HuH-7 (cell line): ENCODE results near the gene MYOF.
"Not testable (repeated sequence)": the region's sequence is repeated elsewhere in the genome, so short reads cannot be mapped to it uniquely, and the experiment has no call there.

Experiments
- DNase-seq: peaks from one replicate; pipeline ENCODE4 v3.0.0; 2011; ENCODE audit warnings: low spot score

The MYOF gene

GRCh38 chr10:93420944-93421825, 60.9 kb downstream of the MYOF start:
- DNase-seq, result no peak

DNA sequence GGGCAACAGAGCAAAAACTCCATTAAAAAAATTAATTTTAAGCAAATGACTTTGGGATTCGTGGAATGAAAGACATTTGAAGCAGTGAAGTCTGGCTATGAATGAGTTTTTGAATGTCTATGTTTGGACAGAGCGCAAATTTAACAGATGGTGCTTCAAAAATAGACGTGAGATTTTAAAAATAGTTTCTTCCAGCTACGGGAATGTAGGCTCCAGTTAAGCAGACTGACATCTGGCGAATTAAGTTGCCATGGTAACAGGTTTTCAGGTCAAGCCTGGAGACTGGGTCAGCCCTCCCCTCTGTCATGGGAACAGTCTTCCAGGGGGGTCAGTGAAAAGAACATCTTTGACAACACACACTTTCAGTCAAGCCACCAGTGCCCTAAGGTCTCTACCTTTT, 62.0 kb downstream of the MYOF start:
- DNase-seq, result no peak

DNA sequence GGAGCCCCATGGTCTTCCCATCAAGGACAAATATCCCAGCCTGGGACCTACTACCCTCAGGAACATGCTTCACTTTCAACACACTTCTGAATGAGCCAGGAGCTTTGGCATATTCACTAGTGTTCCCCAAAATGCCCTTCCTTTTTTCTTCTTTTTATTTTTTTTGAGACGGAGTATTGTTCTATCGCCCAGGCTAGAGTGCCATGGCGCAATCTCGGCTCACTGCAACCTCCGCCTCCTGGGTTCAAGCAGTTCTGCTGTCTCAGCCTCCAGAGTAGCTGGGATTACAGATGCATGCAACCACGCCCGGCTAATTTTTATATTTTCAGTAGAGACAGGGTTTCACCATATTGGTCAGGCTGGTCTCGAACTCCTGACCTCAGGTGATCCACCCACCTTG, 63.1 kb downstream of the MYOF start:
- not testable (repeated sequence) for DNase-seq

GRCh38 chr10:93417921-93418320, 64.2 kb downstream of the MYOF start:
- DNase-seq, result no peak

- no peak for DNase-seq
Measured at GRCh38 chr10:93417266-93417665, 64.9 kb downstream of the MYOF start.

DNA sequence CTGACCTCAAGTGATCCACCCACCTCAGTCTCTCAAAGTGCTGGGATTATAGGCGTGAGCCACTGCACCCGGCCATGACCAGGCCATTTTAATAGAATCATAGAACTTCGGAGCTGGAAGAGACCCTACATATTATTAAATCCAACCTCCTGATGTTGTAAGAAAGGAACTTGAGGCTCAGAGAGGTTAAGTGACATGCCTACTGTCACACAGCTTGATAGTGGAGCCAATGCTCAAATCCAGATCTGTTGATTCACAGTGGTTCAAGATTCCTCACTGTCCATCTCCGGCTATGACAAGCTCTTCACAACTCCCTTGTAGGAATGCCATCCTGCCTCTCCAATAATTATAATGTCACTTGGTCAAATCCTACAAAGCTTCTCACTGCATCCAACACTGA, 65.3 kb downstream of the MYOF start:
- DNase-seq, result no peak

DNA sequence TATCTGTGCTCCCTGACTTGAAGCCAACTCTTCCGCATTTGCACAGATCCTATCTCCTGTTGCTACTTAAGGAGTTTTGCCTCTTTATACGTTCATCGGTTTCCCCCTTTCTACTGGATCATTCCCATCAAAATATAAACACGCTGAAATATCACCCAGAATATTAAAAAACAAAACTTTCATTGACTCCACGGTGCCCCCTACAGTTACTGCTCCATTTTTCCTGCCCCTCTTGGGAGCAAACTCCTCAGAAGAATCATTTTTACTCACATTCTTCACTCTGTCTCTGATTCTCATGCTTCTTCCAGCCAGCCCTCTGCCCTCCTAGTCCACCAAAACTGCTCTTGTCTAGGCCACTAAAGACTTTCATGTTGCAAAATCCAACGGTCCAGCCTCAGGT, 66.4 kb downstream of the MYOF start:
- DNase-seq, result no peak

GRCh38 chr10:93413252-93413689, 68.9 kb downstream of the MYOF start:
- no peak for DNase-seq

DNA sequence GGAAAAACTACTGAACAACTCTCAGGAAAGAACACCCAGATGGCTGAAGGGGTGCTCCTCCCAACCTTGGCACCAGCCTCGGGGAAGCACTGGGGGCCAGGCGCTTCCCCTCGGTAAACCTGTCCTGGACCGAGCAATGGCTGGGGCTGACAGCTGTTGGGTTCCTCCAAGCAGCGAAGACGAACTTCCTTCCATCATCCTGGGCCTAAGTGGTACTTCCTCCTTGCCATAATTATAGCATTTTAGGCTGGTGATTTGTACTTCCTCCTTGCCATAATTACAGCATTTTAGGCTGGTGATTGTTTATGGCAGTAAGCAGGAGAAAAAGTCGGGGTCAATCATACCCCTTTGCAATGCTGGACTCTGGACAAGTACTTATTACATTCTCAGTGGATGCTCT, 69.3 kb downstream of the MYOF start:
- DNase-seq, result no peak

- no peak for DNase-seq
Measured at GRCh38 chr10:93410697-93411348, 71.3 kb downstream of the MYOF start.

DNA sequence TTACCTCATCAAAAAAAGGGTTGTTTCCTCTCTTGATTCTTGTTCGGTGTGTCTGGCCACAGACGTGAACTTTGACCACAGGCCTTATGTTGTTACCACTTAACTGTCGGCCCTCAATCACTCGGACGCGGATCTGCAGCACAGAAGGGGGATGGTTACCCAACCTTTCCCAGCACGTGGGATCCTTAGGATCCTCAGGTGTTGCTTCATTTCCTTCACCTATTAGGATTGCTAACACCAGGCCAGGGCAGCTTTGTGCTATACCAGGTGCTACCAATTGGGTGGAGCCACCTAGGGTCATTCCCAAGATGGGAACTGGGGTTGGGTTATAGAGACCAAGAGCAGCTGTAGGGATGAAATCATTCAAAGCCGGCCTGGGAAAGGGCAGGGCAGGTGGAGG, 73.4 kb downstream of the MYOF start:
- DNase-seq, result peak; percentile 32

- DNase-seq, result no peak
Measured at GRCh38 chr10:93406364-93407145, 75.6 kb downstream of the MYOF start.

DNA sequence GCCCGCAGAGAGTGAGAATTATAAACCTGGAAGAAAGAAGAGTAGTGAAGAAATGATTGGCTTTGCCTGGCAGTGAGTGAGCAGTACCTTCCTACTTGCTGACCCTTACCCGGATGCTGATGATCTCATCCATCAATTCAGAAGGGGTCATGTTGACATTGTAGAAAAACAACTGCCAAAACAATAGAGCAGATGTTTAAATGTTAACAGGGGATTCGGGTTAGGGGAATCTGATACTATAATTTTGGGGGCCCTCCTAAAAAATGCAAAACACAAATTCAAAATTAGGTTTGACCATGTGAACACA, 78.1 kb downstream of the MYOF start:
- no peak for DNase-seq

DNA sequence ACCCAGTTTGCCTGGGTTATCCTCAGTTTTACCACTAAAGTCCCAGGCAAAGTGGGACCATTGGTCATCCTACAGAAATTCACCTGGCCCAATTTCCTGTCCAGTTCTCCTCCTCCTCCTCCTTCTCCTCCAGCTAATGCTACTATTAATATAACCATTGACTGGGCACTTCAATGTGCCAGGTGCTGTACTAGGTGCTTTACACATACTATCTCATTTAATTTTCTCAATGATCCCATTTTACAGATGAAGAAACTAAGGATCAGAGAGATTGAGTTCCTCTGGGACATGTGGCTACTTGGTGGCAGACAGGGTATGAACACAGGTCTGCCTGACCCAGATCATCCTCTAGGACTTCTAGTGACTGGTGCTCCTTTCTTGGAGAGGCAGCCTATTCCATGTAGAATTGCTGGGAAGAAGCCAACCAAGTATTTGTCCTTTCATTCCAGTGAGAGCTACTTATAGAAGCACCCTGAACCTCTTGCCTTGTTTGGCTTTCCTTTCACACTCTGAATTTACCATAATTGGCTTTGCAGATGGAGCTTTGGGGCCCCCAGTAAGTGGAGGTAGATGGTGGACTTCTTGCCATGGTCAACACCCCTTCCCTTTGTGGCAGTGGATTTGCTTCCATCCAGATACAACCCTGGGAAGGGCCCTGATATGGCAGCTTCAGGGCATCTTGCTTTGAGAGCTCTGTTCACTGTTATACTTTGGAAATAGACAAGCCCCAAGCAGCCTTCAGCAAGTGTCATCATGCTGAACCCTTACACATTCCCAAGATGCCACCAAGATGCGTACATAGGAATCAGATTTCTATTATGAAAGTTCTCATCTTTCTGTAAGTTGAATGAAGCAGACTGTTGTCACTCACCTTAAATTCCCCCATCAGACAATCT, 78.7 kb downstream of the MYOF start:
- DNase-seq, result no peak

- no peak for DNase-seq
Measured at GRCh38 chr10:93402192-93402591, 79.9 kb downstream of the MYOF start.

DNA sequence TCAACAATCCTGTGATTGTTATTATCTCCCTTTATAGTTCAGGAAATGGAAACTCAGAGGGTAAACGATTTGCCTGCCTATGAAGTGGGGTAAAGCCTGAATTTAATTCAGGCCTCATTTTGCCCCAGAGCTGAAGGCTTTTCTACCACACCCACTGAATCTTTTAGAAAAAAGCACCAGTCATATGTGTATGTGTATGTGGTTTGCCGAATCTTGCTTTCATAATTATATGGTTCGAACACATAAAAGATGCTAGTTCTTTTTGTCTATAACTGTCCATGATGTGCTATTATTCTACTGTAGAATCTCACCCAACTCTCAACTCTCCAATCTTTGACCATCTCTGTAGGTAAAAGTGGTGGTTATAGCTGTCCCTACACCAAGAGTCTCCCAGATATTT, 83.6 kb downstream of the MYOF start:
- DNase-seq, result no peak

DNA sequence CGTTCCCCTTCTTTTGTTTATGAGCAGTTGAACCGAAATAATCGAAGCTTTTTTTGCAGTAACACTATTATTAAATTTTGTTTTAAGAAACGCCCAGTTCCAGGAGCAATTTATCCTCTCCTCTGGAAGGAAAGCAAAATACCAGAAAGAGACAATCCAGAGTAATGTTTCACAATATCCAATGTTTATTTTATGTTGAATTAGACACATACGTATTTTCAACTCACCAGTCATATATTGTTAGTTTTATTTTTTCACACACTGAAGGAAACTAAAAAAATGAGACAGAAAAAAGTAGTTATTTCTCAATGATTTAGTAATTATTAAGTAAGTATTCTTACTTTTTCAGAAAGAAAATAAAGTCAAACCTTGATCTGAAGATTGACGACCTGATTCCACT, 85.1 kb downstream of the MYOF start:
- DNase-seq, result no peak

DNA sequence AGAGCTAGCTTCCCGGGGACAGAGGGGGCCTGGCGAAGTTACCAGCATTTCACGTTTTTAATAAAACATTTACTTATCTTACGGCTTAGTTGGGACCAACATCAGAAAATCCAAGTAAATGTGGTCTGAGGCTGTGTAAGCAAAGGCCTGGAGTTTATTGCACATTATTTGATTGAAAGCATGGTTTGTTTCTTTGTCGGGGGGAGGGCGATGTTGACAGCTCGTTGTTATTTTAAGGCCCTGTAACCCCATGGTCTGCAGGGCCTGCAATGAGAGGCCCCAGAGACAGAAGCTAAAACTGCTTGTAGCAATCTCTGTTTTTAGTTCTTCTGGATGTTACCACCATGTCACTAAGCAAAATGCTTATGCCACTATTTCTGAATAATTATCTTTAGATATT, 88.9 kb downstream of the MYOF start:
- no peak for DNase-seq

- no peak for DNase-seq
Measured at GRCh38 chr10:93392121-93392520, 90.0 kb downstream of the MYOF start.

GRCh38 chr10:93390306-93391090, 91.6 kb downstream of the MYOF start:
- DNase-seq, result no peak
